ENCODE data around the gene MGAT4C.
"Not testable (repeated sequence)": the region's sequence is repeated elsewhere in the genome, so short reads cannot be mapped to it uniquely, and the experiment has no call there.

MGAT4C gene

DNA sequence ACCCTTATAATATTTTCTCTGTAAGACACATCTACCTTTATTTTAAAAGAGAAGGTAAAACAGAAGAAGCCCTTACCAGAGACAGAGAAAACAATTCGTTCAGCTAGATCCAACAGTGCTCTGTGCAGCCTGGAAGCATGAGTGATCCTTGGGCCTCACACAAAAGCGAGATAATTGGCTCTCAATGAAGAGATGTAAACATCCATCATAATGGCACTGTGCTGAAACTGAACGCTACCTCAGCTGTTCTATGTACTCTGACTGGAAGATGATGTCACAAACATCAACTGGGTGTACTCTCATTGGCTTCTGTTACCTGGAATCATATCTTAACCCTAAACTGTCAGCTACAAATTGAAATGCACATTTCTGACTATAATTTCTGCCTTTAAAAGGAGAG, at the start of gene MGAT4C:
Gene MGAT4C (minus strand): TSS at position 229 of the 400 bp plus-strand sequence.
- no peak for DNase-seq (ENCODE audit: low spot score)

DNA sequence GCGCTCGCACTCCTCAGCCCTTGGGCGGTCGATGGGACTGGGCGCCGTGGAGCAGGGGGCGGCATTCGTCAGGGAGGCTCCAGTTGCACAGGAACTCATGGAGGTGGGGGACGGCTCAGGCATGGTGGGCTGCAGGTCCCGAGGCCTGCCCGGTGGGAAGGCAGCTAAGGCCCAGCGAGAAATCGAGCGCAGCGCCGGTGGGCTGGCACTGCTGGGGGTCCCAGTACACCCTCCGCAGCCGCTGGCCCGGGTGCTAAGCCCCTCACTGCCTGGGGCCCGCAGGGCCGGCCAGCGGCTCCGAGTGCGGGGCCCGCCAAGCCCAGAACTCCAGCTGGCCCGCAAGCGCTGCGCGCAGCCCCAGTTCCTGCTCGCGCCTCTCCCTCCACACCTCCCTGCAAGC, 40.2 kb upstream of the MGAT4C start:
- DNase-seq (ENCODE audit: low spot score) = not testable (repeated sequence)

DNA sequence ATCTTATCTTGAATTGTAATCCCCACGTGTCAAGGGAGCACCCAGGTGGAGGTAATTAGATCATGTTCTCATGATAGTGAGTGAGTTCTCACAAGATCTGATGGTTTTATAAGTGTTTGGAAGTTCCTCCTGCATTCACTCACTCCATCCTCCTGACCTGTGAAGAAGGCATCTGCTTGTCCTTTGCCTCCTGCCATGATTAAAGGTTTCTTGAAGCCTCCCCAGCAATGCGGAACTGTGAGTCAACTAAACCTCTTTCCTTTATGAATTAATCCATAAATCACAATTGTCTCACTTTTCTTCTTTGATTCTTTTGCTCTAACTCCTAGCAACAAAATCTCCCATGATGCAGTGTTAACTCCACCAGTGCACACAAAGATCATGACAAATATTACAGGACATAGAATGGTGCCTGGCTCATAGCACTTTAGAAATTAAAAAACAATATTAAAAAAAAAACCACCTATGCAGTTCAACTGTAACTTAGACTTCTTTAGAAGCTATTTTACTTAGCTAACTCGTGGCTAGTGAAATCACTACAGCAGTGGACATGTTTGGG, 37.6 kb upstream of the MGAT4C start:
- DNase-seq (ENCODE audit: low spot score) = no peak

DNA sequence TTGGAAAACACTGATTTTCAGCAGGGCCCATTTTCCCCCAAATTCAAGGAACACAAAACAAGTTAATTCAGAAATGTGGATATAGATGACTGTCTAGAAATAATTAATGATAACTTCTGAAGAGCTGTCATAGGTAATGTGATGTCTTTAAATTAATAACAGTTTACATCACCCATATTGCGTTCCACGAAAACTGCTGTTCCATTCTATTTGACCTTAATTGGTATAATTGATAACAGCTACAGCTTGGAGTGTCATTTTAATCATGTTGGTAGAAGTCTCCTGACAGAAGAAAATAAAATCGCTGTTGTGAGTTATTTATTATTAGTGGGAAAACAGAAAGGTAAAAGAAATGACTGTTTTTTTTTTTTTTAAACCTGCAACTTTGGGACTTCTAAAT, 36.3 kb upstream of the MGAT4C start:
- no peak for DNase-seq (ENCODE audit: low spot score)

DNA sequence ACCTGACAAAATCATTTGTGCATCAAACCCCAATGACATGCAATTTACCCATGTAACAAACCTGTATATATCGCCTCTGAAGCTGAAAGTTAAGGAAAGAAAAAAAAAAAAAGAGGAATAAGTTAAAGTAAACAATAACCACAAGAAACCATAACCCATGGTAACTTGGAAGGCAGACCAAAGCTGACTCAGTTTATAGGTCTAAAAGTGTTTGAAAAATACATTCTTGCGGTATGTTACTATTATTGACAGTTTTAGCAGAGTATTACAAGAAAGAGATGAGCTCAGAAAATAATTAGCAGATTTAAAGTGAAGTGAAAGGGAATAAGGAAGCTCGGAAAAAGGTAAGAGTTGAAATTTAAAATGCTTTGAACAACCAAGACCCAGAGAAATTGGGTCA, 34.4 kb upstream of the MGAT4C start:
- no peak for DNase-seq (ENCODE audit: low spot score)

DNA sequence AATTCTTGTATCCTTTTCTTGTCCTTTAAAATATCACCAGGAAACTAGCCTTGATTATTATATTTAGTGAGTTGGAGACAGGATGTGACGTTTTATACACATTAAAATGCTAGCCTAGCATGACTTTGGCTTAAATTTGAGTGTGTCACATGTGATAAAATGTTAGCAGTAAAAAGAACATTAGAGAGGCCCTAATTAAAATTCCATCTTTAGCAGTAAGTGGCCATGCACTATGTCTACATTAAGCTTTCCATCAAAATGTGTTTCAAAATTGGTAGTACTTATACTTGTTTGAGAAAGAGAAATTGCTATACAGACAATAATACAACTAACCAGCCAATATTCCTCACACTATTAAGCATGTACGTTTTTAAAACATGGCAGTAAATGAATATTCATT, 29.9 kb upstream of the MGAT4C start:
- no peak for DNase-seq (ENCODE audit: low spot score)

DNA sequence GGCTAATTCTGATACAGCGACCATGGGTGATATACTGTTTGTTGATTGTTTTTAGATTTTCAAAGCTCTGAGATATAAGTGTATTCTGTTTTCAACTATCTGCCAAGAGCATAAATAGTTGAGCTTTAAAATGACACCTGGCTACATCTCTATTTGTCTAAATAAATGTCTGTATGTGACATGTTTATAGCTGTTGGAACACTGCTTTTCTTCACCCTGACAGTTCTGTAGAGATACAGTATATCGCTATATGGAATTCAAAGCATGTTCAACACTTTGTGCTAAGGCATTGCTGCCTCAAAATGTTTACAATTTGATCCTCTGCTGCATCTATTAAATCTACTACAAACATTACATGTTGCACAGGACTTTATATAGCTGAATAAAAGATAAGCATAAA, 27.4 kb upstream of the MGAT4C start:
- DNase-seq (ENCODE audit: low spot score) = no peak

DNA sequence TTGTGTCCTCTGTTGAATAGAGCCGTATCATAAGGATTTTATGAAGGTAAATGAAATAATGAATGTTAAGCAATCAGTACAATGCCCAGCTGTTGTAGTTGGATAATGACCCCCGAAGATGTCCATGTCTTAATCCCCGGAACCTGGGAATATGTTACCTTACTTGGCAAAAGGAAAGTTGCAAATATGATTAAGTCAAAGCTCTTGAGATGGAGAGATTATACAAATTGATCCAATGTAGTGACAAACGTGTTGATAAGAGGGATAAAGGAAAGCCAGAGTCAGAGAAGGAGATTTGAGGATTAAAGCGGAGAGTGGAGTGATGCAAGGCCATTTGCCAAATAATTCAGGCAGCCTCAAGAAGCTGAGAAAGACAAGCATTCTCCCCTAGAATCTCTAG, 19.2 kb upstream of the MGAT4C start:
- DNase-seq (ENCODE audit: low spot score) = no peak

DNA sequence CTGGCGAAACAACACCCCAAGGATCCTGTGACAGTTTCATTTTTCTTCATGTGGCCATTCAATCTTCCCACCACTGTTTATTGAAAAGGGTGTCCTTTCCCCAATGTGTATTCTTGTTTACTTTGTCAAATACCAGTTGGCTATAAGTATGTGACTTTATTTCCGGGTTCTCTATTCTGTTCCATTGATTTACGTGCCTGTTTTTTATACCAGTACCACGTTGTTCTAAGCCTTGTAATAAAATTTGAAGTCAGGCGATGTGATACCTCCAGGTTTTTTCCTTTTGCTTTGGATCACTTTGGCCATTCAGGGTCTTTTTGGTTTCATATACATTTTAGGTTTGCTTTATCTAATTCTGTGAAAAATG, 9.1 kb upstream of the MGAT4C start:
- DNase-seq (ENCODE audit: low spot score) = no peak

DNA sequence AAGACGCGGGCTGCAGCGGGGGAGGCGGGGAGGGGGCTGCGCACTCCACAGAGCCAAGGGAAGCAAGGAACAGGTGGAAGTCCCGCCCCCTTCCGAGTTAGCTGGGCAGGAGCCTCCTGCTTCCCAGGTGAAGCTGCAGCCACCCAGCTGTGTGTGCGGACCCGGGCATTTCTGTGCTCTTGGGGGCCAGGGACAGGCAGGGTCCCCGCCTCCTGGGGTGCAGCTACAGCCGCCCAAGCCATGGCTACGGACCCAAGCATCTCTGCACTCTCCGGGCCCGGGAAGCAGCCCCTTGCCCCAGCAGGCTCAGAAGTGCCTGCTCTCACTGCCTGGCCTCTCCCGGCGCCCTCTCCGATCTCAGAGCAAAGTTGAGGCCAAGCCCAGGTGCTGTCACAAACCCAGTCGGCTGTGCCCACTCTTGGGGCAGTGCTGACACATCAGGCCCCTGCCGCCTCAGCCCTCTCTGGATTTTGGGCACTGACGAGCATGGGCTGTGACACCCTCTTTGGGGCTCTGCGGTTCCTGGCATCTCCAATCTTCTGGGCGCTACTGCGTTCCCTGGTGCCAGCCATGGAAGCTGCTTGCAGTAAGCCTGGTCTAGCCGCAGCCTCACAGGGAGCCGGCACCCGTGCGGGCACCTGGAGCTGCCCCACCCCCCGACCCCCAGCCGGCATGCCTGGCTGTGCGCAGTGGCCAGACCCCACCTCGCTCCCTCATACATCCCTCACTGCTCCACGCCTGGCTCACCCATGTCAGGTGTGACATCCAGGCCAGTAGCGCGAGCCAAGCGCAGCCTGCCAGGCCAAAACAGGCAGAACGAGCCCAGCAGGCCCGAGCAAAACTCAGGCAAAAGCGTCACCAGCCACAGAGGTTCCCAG, 8.5 kb upstream of the MGAT4C start:
- no peak for DNase-seq (ENCODE audit: low spot score)

DNA sequence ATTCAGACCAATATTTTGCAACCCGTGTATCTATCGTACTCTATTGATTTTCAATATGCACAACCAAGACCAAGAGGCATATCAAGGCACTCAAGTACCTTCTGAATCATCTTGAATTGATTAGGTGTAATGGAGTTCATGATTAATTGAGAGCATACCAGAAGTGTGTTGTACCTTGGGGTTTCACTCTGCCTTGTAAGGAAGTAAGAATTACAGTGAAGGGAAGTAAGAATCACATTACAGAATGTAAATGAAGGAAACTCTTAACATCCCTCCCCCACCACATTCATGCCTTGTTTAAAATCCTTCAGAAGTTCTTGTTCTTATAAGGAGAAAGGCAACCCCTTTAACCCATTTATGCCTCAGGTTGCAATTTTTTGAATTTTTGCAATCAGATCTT, 5.4 kb upstream of the MGAT4C start:
- DNase-seq (ENCODE audit: low spot score) = no peak

DNA sequence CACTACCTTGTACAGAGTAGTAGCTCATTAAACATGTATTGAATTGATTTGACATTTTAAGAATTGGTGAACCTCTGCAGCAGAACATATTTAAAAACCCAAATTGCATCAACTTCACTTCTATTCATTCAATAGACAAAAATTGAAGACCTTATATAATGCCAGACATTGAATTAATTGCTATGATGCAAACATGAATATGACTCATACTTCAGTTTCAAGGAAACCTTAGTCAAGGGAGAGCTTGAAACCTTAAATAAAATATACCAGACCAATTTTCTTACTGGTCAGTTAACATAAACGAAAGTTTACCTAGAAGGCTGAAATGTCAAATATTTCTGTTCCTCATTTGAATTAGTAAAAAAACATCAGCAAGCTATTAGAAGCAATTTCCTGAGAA, 5.0 kb upstream of the MGAT4C start:
- DNase-seq (ENCODE audit: low spot score) = no peak

DNA sequence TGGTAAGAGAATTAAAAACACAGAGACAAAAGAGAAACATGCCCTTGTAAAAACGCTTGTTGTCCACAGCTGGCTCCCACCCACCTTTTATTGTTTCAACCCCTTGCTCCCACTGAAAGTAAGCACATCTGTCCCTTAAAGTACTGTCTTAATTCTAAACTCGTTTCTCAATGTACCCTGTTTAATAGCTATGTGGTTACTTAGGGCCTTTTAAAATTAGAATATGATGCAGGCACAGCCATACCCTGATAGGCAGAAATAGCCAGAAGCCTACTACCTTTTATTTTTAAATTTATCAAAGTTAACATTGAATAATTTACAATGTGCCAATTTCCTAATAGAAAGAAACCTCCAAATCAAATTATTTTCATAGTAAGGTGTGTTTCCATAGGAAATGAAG, 4.0 kb upstream of the MGAT4C start:
- no peak for DNase-seq (ENCODE audit: low spot score)

DNA sequence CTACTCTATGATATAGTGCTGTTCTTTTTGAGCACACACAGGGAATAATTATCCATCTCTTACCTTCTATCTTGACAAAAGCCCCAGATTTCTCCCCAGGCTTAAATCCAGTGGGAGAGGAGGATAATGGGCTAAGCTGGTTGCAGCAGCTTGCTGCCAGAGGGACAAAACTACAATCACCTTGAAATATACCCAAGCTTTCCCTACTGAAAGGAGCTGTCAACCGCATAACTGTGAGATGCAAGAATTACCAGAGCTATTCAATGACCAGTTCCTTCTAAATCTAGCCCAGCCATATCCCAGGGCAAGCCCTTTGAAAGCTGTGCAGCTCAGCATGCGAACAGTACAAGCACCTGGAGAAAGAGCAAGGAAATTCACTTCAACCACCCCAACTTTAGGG, 943 bp upstream of the MGAT4C start:
- DNase-seq (ENCODE audit: low spot score) = no peak

DNA sequence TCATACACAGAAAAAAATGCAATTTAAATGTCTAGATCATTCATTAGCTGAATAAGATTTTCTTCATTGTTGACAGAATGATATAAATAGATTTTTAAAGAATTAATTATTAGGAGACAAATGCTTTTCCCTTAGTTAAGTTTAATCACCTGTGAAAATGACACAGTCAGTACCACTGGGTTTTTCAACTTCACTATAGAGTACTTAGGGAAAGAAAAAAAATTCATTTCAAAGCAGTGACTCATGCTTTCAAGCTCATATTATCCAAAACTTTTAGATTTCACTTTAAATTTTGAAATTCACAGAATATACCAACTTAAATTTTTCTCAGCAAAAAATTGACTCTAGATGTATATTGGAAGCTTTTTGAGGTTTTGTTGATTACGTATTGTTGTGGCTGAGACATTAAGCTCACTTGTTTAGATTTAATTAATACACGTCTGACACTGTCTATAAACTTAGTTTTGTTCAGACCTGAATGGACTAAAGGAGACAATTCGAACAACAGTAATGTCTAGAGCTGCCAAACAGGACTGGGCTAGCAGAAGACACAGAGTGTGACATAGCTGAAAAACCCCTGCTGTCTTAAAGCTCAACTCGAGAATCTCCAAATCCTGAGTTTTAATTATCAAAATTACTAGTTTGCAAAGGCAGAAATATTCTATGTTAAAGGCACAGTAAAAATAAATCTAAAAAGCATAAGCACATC, 1.6 kb downstream of the MGAT4C start:
- no peak for DNase-seq (ENCODE audit: low spot score)

DNA sequence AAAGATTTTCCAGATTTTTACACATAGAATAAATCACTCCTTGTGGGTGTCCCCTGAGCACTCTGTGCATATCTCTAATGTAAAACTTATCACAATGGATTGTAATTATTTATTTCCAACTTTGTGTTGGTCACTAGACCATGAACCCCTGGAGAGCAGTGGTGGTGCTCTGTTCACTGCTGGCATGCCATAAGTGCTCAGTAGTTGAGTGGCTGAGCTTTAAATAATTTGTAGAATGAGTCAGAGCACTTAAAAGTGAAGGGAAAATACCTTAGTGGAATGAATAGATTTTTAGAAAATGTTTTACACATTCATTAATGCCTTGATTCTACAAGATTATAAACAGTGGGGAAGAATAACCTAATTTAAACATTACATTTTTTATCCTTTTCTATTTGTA, 6.3 kb downstream of the MGAT4C start:
- no peak for DNase-seq (ENCODE audit: low spot score)

DNA sequence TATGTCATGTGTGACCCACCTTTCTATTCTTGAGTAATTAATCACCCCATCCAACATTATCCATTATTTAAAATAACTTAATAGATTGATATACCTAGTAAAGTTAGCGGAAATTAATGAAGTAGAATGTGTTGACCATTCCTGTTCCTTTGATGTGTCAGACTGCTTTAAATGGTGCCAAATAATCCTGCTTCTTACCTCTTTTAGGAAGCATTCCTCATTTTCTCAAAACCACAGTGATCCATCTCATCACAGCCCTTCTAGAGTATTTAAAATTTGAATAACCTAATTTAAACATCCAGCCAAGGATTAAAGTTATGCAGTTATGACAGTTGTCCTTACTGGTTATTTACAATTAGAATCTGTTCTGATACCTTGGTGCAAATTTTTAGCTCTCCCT, 6.9 kb downstream of the MGAT4C start:
- no peak for DNase-seq (ENCODE audit: low spot score)

DNA sequence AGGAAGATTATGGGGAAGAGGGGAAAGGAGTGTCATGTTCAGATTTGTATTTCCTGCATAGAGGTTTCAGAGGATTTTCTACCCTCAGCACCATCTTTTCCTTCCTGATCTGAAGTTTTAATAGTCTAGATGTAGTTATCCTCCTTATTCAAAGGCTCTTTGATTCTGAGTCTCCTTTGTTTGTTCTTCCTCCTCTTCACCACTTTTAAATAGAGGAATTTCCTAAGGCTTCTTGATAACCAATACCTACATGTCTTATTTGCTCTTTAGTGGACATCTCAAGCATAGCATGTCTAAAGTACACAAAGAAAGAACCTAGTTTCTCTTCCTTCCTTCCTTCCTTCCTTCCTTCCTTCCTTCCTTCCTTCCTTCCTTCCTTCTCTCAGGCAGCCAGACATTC, 8.3 kb downstream of the MGAT4C start:
- no peak for DNase-seq (ENCODE audit: low spot score)

DNA sequence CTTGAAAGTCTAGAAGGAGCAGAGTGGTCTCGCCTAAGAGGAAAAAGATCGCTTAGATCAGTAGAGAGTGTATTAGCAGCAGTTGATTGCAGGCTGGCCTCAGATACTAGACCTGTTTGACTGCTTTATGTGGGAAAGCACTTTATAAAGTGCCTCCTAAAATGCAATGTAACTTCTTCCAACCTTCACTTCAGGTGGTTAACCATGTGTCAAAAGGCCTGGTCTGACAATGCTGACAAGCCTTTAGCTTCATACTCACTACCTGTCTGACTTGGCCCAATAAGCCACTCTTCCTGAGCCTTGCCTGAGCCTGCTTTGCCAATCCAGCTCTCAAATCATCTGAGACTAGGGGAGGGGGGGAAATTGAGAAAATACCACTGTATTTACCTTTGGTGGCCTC, 14.6 kb downstream of the MGAT4C start:
- DNase-seq (ENCODE audit: low spot score) = no peak

DNA sequence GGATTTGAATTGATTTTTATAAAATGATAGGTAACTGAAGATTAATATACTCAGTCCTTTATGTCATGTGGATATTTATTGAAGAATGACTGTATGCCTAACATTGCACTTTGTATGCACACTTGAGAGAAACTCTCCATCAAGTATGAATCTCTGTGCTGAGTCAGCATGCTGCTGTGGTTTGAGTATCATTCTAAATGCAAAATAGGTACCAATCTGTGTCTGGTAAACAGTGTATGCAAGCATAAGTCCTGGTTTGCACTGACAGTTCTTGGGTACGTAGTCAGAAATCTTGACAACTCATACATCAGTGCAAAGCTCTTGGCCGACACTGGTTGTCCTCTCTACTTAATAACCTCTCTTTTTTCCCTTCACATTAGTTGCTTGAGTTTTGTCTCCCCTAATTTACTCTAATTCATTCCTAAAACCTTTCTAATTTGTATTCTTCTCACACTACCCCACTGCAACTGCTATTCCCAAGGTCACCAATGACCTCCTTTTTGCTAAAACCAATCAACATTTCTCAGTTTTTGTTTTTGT, 21.8 kb downstream of the MGAT4C start:
- no peak for DNase-seq (ENCODE audit: low spot score)

DNA sequence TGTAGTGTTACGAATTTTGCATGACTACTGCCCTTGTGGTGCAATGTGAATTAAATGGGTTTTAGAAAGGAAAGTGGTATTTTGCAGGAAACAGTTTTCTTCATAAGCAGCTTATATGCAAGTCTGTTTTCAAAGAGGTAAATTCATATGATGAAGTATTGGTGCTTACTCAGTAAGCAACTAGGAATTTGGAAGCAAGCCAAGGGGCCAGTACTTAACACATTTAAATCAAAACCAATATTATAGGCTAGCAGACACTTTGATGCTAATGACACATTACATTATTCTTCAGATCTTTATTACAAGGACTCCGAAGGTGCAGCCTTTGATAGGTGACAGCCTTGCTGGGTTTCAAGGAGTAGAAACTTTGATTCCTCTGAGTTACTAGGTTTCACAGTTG, 23.1 kb downstream of the MGAT4C start:
- DNase-seq (ENCODE audit: low spot score) = no peak

DNA sequence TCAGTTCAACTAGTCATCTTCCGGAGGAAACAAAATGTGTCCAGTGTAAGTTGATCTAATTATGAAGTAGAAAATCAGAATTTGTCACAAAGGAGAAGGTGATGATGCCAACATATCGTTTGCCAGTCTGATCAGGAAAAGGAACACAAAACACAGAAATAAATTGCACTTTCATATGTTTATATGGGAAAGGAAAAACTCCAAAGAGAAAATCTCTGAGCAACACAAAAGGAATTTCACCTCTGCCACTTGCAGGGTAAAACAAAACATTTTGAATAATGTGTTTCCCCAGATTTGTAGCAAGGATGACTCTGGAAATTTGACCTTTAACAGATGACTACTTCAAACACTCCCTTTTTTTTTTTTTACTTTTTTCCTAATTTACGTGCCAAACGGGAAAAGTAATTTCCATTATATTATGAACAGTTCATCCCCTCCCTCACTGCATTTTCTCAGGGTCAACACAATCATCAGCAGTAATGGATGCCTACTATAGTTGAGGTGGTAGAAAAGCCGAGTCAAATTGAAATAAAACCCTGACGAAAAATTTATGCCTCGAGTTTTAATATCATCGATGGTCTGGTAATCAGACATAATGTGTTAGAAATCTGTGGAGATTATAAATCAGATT, 25.6 kb downstream of the MGAT4C start:
- DNase-seq (ENCODE audit: low spot score) = no peak

DNA sequence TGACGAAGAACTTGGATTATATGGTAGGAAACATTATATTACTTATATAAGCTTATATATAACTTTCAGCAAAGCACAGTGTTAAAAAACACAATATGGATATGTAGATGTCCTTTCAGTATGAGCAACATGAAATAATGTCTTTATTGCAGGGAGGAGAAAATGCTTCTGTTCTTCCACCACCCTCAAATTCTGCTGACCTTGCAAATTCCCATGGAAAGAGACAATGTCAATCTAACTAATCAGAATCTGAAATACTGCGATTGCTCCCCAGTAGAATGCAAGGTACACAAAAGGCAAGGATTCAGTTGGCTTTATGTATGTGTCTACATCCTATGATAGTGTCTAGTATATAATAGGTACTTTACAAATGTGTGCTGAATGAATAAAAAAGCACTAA, 26.4 kb downstream of the MGAT4C start:
- no peak for DNase-seq (ENCODE audit: low spot score)
